HUES64 (cell line): ENCODE results near the gene SHROOM2.

Experiments
- H3K27ac ChIP-seq: 2 replicates; pipeline ENCODE4 v1.7.0; 2013; ENCODE audit warnings: low read depth, low read length, inconsistent platforms
- H3K27me3 ChIP-seq: 2 replicates; pipeline ENCODE4 v1.6.1; 2013; ENCODE audit warnings: mild to moderate bottlenecking, low read length; ENCODE audit not compliant: insufficient read depth
- H3K36me3 ChIP-seq: 2 replicates; pipeline ENCODE4 v1.6.1; 2013; ENCODE audit warnings: mild to moderate bottlenecking, low read length; ENCODE audit not compliant: insufficient read depth
- H3K4me1 ChIP-seq: 2 replicates; pipeline ENCODE4 v1.6.1; 2013; ENCODE audit warnings: mild to moderate bottlenecking, low read length, moderate library complexity; ENCODE audit not compliant: insufficient read depth
- H3K4me3 ChIP-seq: 2 replicates; pipeline ENCODE4 v1.5.1; 2013; ENCODE audit warnings: mild to moderate bottlenecking, low read length, moderate library complexity
- H3K9ac ChIP-seq: 2 replicates; pipeline ENCODE4 v1.6.1; 2013; ENCODE audit warnings: mild to moderate bottlenecking, low read depth, low read length
- H3K9me3 ChIP-seq: 2 replicates; pipeline ENCODE4 v1.6.1; 2013; ENCODE audit warnings: low read depth, low read length; ENCODE audit not compliant: insufficient read depth
- WGBS: fragments of 150-250, 120-280 bp; methylation state at CpG from one replicate; pipeline ENCODE4 v1.1.7; 2013; ENCODE audit warnings: missing lambda C conversion rate; 5-methylcytosine and 5-hydroxymethylcytosine counted together

The SHROOM2 gene

GRCh38 chrX:9866633-9867032 is 80.4 kb downstream of the SHROOM2 start:
- Histone ChIP-seq H3K27me3 (no peaks in the 10 kb centered on the region), H3K4me1 (peaks cover 3% of the 10 kb centered on the region; the same call in 1 of the 2 replicates), H3K4me3 (no peak overlapping the region), H3K27ac (no peak overlapping the region), H3K36me3 (no peaks in the 10 kb centered on the region), H3K9me3 (no peaks in the 10 kb centered on the region), H3K9ac (no peak overlapping the region)
- 72% methylated on average over 12 of the region's 13 CpGs for WGBS

DNA sequence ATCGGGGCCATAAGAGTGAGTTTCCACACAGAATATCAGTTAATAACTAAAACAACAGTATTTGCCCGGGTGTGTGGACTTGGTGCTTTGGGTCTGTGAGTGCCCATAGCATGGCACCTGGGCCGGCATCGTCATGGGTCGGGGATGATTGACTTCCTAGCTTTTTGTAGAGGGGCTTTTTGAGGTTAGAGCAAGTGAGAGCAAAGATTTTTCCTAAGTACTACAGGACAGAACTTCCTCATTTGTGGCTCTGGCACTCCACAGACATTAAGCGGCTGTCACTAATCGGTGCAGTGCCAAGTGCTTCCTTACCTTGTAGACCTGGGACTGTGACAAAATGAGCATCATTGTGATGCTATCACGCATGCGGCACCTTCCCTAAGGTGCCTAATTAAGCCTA is 81.0 kb downstream of the SHROOM2 start:
- peaks cover 3% of the 10 kb centered on the region; the same call in 1 of the 2 replicates for H3K4me1 ChIP-seq
- no peak overlapping the region for H3K27ac ChIP-seq
- H3K27me3 ChIP-seq: no peaks in the 10 kb centered on the region
- H3K9me3 ChIP-seq: no peaks in the 10 kb centered on the region
- no peak overlapping the region for H3K4me3 ChIP-seq
- H3K9ac ChIP-seq: no peak overlapping the region
- WGBS: 85% methylated on average over 9 of the region's 9 CpGs
- H3K36me3 ChIP-seq: no peaks in the 10 kb centered on the region

DNA sequence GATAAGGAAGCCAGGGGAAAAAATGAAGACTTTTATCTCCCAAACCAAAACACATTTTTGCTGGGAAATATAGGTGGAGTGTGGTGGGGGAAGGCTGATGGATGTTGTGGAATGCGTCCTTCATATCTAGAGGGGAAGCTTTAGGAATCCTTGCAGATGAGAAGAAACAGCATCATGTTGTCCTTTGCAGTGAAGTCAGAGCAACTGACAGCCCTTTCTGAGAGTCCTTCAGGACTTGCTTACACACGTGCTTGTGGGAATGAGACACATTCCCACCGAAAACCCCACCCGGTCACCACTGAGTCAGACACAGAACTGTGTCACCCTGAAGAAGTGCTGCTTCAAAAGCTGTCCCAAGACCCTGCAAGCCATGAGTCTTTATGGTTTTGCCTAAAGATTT is 81.5 kb downstream of the SHROOM2 start:
- Histone ChIP-seq H3K27me3 (no peaks in the 10 kb centered on the region), H3K36me3 (no peaks in the 10 kb centered on the region), H3K4me1 (peaks cover 3% of the 10 kb centered on the region; the same call in 1 of the 2 replicates), H3K4me3 (no peak overlapping the region), H3K9me3 (no peaks in the 10 kb centered on the region), H3K27ac (no peak overlapping the region), H3K9ac (no peak overlapping the region)
- 66% methylated on average over 4 of the region's 4 CpGs for WGBS

GRCh38 chrX:9871701-9872268 is 85.6 kb downstream of the SHROOM2 start:
- 78% methylated on average over 1 of the region's 1 CpG for WGBS
- no peaks in the 10 kb centered on the region for H3K27me3 ChIP-seq
- H3K4me1 ChIP-seq: no peaks in the 10 kb centered on the region; the same call in 1 of the 2 replicates
- H3K9me3 ChIP-seq: no peaks in the 10 kb centered on the region
- H3K36me3 ChIP-seq: no peaks in the 10 kb centered on the region
- H3K4me3 ChIP-seq: no peak overlapping the region
- no peak overlapping the region for H3K27ac ChIP-seq
- H3K9ac ChIP-seq: no peak overlapping the region

- Histone ChIP-seq H3K27me3 (no peaks in the 10 kb centered on the region), H3K36me3 (no peaks in the 10 kb centered on the region), H3K9ac (no peak overlapping the region), H3K9me3 (no peaks in the 10 kb centered on the region), H3K4me1 (peaks cover 6% of the 10 kb centered on the region; the same call in 1 of the 2 replicates), H3K4me3 (no peak overlapping the region), H3K27ac (no peak overlapping the region)
- 95% methylated on average over 12 of the region's 12 CpGs for WGBS
Measured at GRCh38 chrX:9873360-9873759, 87.1 kb downstream of the SHROOM2 start.

- no peak overlapping the region for H3K4me3 ChIP-seq
- no peak overlapping the region for H3K27ac ChIP-seq
- 77% methylated on average over 9 of the region's 9 CpGs for WGBS
Measured at GRCh38 chrX:9873952-9874351, 87.7 kb downstream of the SHROOM2 start.

DNA sequence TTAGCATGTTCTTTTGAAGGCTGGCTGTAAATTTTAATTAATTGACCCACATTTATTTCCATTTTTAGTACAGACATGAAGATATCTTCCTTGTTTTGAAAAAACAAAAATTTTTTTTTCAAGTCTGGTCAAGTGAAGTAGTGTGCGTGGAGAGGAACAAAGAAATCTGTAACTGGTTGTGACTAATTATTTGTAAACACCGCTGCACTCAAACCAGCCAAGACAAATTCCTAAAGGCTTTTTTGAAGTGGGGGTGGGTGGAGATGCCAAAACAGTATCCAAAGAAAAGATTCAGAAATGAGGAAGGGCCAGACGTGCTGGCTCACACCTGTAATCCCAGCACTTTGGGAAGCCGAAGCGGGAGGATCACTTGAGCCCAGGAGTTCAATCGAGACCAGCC is 88.3 kb downstream of the SHROOM2 start:
- H3K4me3 ChIP-seq: no peak overlapping the region
- H3K9me3 ChIP-seq: no peaks in the 10 kb centered on the region
- 95% methylated on average over 6 of the region's 6 CpGs for WGBS
- H3K9ac ChIP-seq: no peak overlapping the region
- H3K27ac ChIP-seq: no peak overlapping the region
- H3K27me3 ChIP-seq: no peaks in the 10 kb centered on the region
- H3K4me1 ChIP-seq: peaks cover 6% of the 10 kb centered on the region; the same call in 1 of the 2 replicates
- H3K36me3 ChIP-seq: no peaks in the 10 kb centered on the region

More at GRCh38 chrX:9873952-9874351, 87.7 kb downstream of the SHROOM2 start:
- Histone ChIP-seq H3K4me1 (peaks cover 6% of the 10 kb centered on the region; the same call in 1 of the 2 replicates), H3K27me3 (no peaks in the 10 kb centered on the region), H3K9me3 (no peaks in the 10 kb centered on the region), H3K36me3 (no peaks in the 10 kb centered on the region), H3K9ac (no peak overlapping the region)

- Histone ChIP-seq H3K4me3 (no peak overlapping the region), H3K9ac (no peak overlapping the region), H3K36me3 (no peaks in the 10 kb centered on the region), H3K27me3 (no peaks in the 10 kb centered on the region), H3K4me1 (peaks cover 6% of the 10 kb centered on the region; the same call in 1 of the 2 replicates), H3K27ac (no peak overlapping the region), H3K9me3 (no peaks in the 10 kb centered on the region)
- WGBS: 89% methylated on average over 2 of the region's 3 CpGs
Measured at GRCh38 chrX:9875801-9876200, 89.6 kb downstream of the SHROOM2 start.

- H3K27me3 ChIP-seq: no peaks in the 10 kb centered on the region
- 96% methylated on average over 4 of the region's 4 CpGs for WGBS
- H3K36me3 ChIP-seq: no peaks in the 10 kb centered on the region
- H3K4me3 ChIP-seq: no peak overlapping the region
- H3K9me3 ChIP-seq: no peaks in the 10 kb centered on the region
- H3K4me1 ChIP-seq: peaks cover 6% of the 10 kb centered on the region; the same call in 1 of the 2 replicates
- no peak overlapping the region for H3K27ac ChIP-seq
- no peak overlapping the region for H3K9ac ChIP-seq
Measured at GRCh38 chrX:9876201-9876600, 90.0 kb downstream of the SHROOM2 start.

- Histone ChIP-seq H3K9ac (no peak overlapping the region), H3K4me3 (no peak overlapping the region), H3K27ac (no peak overlapping the region), H3K9me3 (no peaks in the 10 kb centered on the region), H3K36me3 (no peaks in the 10 kb centered on the region), H3K4me1 (peaks cover 6% of the 10 kb centered on the region; the same call in 1 of the 2 replicates), H3K27me3 (no peaks in the 10 kb centered on the region)
- 73% methylated on average over 7 of the region's 12 CpGs for WGBS
Measured at GRCh38 chrX:9878146-9878820, 92.1 kb downstream of the SHROOM2 start.

DNA sequence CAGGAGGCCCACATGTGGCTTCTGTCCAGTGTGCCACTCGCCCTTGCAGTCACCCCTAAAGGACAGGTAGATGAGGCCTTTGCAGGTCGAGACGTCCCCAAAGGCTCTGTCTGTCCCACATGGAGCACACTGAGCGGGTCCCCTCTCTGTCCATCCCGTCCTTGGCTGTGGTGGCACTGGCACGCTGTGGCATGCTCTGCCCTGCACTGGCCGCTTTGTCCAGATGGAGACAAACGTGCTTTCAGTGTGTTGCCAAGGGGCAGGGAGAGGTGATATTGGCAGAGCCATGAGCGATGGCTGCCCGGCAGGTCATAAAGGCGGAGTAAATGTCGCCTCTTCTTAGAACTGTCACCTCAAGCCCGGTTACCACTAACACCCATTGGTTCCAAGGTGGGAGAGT is 94.0 kb downstream of the SHROOM2 start:
- Histone ChIP-seq H3K4me1 (peaks cover 6% of the 10 kb centered on the region; the same call in 1 of the 2 replicates), H3K36me3 (no peaks in the 10 kb centered on the region), H3K27me3 (no peaks in the 10 kb centered on the region), H3K9ac (no peak overlapping the region), H3K27ac (no peak overlapping the region), H3K4me3 (no peak overlapping the region), H3K9me3 (no peaks in the 10 kb centered on the region)
- 96% methylated on average over 13 of the region's 13 CpGs for WGBS
